HG03521 (cell line): Measurements from ENCODE around the gene TDP1.
"Not testable (repeated sequence)": the region's sequence is repeated elsewhere in the genome, so short reads cannot be mapped to it uniquely, and the experiment has no call there.

Experiments used
- ATAC-seq: cut with Tn5 transposase; IDR thresholded peaks from one replicate; pipeline ENCODE4 v1.9.1; 2021; ENCODE audit warnings: mild to moderate bottlenecking, moderate library complexity; ENCODE audit not compliant: unreplicated experiment

The TDP1 gene

GRCh38 chr14:89988787-89989186 lies 33.1 kb downstream of the TDP1 start:
- no peak for ATAC-seq

GRCh38 chr14:89990218-89990617 lies 34.5 kb downstream of the TDP1 start:
- ATAC-seq = no peak

- ATAC-seq = no peak
These were observed 35.0 kb downstream of the TDP1 start for GRCh38 chr14:89990623-89991275.

GRCh38 chr14:89992273-89992672 lies 36.5 kb downstream of the TDP1 start:
- no peak for ATAC-seq

- ATAC-seq = no peak
These were observed 41.2 kb downstream of the TDP1 start for GRCh38 chr14:89996963-89997362.

GRCh38 chr14:90000935-90001334 lies 45.2 kb downstream of the TDP1 start:
- no peak for ATAC-seq

GRCh38 chr14:90003526-90004307 lies 48.0 kb downstream of the TDP1 start:
- ATAC-seq = no peak

GRCh38 chr14:90005441-90005840 lies 49.7 kb downstream of the TDP1 start:
- ATAC-seq = no peak

GRCh38 chr14:90005939-90006530 lies 50.3 kb downstream of the TDP1 start:
- ATAC-seq = no peak

- no peak for ATAC-seq
These were observed 61.6 kb downstream of the TDP1 start for GRCh38 chr14:90017371-90017770.

GRCh38 chr14:90019824-90020523 lies 64.2 kb downstream of the TDP1 start:
- no peak for ATAC-seq

GRCh38 chr14:90023176-90023896 lies 67.6 kb downstream of the TDP1 start:
- ATAC-seq = no peak

- ATAC-seq = no peak
These were observed 69.2 kb downstream of the TDP1 start for GRCh38 chr14:90024910-90025309.

- not testable (repeated sequence) for ATAC-seq
These were observed 70.9 kb downstream of the TDP1 start for GRCh38 chr14:90026608-90027007.

- no peak for ATAC-seq
These were observed 72.1 kb downstream of the TDP1 start for GRCh38 chr14:90027842-90028241.

GRCh38 chr14:90034156-90034555 lies 78.4 kb downstream of the TDP1 start:
- no peak for ATAC-seq

- no peak for ATAC-seq
These were observed 79.3 kb downstream of the TDP1 start for GRCh38 chr14:90034835-90035525.

GRCh38 chr14:90039253-90040010 lies 83.7 kb downstream of the TDP1 start:
- no peak for ATAC-seq

GRCh38 chr14:90040411-90040810 lies 84.7 kb downstream of the TDP1 start:
- ATAC-seq = no peak
